HUES48 (cell line): ENCODE results near the gene FBXW5.

ENCODE experiments used
- H3K27ac ChIP-seq: one replicate; pipeline ENCODE4 v1.7.0; 2013; ENCODE audit warnings: low read depth, low read length, inconsistent platforms
- H3K27me3 ChIP-seq: 2 replicates; pipeline ENCODE4 v1.6.1; 2013; ENCODE audit warnings: mild to moderate bottlenecking, low read length; ENCODE audit not compliant: control insufficient read depth, insufficient read depth
- H3K36me3 ChIP-seq: 2 replicates; pipeline ENCODE4 v1.6.1; 2013; ENCODE audit warnings: low read length; ENCODE audit not compliant: control insufficient read depth, insufficient read depth
- H3K4me1 ChIP-seq: 2 replicates; pipeline ENCODE4 v1.6.1; 2013; ENCODE audit warnings: mild to moderate bottlenecking, low read length; ENCODE audit not compliant: control insufficient read depth, insufficient read depth
- H3K4me3 ChIP-seq: 2 replicates; pipeline ENCODE4 v1.5.1; 2013; ENCODE audit warnings: mild to moderate bottlenecking, low read depth, low read length
- H3K9ac ChIP-seq: 2 replicates; pipeline ENCODE4 v1.6.1; 2013; ENCODE audit warnings: mild to moderate bottlenecking, low read depth, low read length, moderate library complexity
- H3K9me3 ChIP-seq: 2 replicates; pipeline ENCODE4 v1.6.1; 2013; ENCODE audit warnings: low read length; ENCODE audit not compliant: control insufficient read depth, insufficient read depth

The FBXW5 gene

DNA sequence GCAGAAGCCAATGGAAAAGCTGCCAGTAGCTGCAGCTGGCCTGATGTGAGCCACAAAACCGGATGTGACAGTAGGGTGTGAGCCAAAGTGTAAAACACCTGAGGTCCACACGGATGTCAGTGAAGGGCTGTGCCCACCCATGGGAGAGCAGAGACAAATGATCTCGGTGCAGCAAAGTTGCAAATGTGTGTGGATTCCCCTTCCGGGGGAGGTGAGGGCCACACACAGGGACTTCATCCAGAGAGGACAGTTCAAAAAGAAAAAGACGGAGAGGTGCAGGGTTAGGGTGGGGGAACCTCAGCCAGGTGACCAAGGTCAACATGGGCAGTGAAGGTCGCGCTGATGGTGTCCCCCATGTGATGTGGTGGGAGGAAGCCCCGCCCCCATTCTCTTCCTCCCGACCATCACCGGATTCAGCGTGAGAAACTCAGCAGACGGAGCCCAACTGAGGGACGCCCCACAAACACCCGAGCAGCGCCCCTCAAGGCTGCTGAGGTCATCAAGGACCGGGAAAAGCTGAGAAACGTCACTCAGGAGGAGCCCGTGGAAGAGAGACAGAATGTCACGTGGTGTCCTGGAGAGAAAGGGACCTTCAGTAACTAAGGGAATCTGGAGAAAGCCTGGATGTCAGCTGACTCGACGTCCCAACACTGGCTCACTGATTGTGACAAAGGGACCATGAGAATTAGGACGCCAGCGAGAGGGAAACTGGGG, 21.4 kb upstream of the FBXW5 start:
- Histone ChIP-seq H3K27ac (no peak overlapping the region), H3K9me3 (no peaks in the 10 kb centered on the region), H3K4me1 (peaks cover 2% of the 10 kb centered on the region; the same call in 1 of the 2 replicates), H3K27me3 (no peaks in the 10 kb centered on the region), H3K4me3 (no peak overlapping the region), H3K36me3 (no peaks in the 10 kb centered on the region), H3K9ac (peak overlapping the region; percentile 24; the same call in 1 of the 2 replicates)

DNA sequence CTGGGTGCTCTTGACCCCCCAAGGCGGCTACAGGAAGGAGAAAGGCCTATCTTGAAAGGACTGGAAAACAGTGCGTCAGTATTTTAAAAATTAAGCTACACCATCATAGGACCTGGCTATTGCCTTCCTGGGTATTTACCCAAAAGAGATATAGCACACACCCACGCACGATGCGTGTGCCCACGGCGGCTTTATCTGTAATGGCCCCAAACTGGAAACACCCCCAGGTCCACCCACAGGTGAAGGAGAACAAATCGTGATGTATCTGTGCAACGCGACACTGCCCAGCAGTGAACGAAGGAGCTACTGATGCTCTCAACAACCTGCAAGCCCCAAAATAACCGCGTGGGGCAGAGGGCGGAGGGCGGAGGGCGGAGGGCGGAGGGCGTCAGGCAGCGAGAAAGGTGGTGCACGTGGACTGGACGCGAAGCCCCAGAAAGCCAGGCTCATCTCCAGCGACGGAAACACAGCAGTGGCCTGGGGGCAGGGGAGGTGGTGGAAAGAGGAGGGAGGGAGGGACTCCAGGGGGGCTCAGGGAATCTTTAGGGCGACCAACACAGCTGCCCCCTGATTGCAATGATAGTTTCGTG, 20.4 kb upstream of the FBXW5 start:
- no peak overlapping the region for H3K4me3 ChIP-seq
- no peaks in the 10 kb centered on the region for H3K27me3 ChIP-seq
- no peaks in the 10 kb centered on the region for H3K36me3 ChIP-seq
- peaks cover 2% of the 10 kb centered on the region; the same call in 1 of the 2 replicates for H3K4me1 ChIP-seq
- H3K9ac ChIP-seq: no peak overlapping the region
- no peak overlapping the region for H3K27ac ChIP-seq
- no peaks in the 10 kb centered on the region for H3K9me3 ChIP-seq

DNA sequence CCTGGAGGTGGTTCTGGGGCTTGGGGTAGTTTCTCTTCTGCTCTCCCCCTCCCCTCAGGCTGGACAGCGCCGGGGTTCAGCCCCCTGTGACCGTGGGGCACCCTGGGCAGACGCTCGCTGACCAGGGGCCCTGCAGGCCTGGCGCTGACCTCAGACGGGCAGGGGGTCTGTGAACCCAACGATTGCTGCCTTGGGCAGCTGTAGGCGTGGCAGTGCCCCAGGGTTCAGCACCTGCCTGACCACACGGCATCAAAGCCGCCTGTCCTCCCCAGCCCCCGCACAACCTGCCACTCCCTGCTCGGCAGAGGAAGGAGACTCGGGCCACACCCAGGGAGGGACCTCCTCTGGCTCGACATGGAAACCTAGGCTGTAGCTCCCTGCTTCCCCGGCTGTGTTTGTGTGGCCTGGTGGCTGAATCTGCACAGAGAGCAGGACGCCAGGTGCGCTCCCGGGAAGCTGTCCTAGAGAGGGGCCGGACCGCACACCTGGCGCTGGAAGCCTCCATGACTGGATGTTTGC, 19.7 kb upstream of the FBXW5 start:
- H3K36me3 ChIP-seq: no peaks in the 10 kb centered on the region
- peaks cover 2% of the 10 kb centered on the region; the same call in 1 of the 2 replicates for H3K4me1 ChIP-seq
- H3K4me3 ChIP-seq: no peak overlapping the region
- H3K27me3 ChIP-seq: no peaks in the 10 kb centered on the region
- no peak overlapping the region for H3K9ac ChIP-seq
- no peaks in the 10 kb centered on the region for H3K9me3 ChIP-seq
- no peak overlapping the region for H3K27ac ChIP-seq

DNA sequence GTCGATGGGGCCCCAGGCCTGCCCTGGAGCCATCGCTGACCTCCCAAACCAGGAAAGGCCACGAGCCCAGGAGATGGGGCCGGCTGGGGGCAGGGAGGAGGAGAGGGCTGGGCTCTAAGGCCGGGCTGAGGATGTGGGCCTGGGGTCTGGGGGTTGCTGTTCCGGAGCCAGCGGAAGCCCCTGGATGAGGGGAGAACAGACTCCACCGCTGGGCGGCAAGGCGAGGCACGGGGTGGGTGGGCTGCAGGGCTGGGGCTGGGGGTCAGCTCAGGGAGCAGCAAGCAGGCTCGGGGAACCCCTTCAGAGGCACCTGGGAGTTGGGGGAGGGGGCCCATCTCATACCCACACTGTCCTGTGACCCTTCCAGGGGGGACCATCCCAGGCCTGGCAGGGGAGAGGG, 19.2 kb upstream of the FBXW5 start:
- Histone ChIP-seq H3K4me1 (peaks cover 2% of the 10 kb centered on the region; the same call in 1 of the 2 replicates), H3K9ac (no peak overlapping the region), H3K4me3 (no peak overlapping the region), H3K27ac (no peak overlapping the region), H3K9me3 (no peaks in the 10 kb centered on the region), H3K36me3 (no peaks in the 10 kb centered on the region), H3K27me3 (no peaks in the 10 kb centered on the region)

DNA sequence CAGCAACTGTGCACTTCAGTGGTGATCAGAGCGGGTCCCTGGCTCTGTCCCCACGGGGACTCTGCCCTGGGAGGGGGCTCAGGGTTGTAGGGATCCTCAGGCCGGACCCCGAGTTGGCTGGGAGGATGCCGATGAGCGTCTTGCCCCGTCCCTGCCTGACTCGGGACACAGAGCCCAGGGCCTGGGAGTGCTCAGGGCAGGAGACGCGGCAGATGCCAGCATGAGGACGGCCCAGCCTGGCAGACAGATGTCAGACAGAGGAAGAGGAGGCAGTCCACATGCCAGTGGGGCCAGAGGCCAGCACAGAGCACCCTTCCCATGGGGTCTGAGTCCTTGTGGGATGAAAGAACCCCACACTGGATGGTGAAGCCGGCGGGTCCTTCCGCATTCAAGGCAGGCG, 18.8 kb upstream of the FBXW5 start:
- Histone ChIP-seq H3K4me1 (peaks cover 2% of the 10 kb centered on the region; the same call in 1 of the 2 replicates), H3K36me3 (no peaks in the 10 kb centered on the region), H3K27me3 (no peaks in the 10 kb centered on the region), H3K9ac (no peak overlapping the region), H3K4me3 (no peak overlapping the region), H3K9me3 (no peaks in the 10 kb centered on the region), H3K27ac (no peak overlapping the region)

DNA sequence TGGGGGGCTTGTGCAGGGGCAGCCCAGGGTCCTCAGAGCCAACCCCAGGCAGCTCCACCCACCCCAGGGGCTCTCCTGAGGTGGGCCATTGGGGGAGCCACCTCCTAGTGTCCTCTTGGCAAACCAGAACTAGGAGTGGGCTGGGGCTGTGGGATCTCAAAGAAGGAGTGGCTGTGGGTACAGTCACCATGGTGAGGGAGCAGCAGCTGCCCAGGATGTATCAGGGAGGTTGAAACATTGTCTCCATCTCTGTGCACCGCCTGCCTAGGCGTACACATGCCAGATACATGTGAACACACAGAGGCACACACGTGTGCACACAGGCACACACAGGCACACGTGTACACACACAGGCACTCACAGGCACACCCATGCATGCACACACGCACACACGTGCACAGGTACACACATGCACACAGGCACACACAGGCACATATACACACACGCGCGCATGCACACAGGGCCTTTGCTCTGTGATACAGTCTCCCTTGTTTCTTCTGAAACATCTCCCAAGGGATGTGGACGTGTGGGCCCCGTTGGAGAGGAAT, 18.2 kb upstream of the FBXW5 start:
- H3K9ac ChIP-seq: no peak overlapping the region
- no peak overlapping the region for H3K27ac ChIP-seq
- H3K9me3 ChIP-seq: no peaks in the 10 kb centered on the region
- H3K36me3 ChIP-seq: no peaks in the 10 kb centered on the region
- peaks cover 2% of the 10 kb centered on the region; the same call in 1 of the 2 replicates for H3K4me1 ChIP-seq
- H3K27me3 ChIP-seq: no peaks in the 10 kb centered on the region
- H3K4me3 ChIP-seq: no peak overlapping the region

DNA sequence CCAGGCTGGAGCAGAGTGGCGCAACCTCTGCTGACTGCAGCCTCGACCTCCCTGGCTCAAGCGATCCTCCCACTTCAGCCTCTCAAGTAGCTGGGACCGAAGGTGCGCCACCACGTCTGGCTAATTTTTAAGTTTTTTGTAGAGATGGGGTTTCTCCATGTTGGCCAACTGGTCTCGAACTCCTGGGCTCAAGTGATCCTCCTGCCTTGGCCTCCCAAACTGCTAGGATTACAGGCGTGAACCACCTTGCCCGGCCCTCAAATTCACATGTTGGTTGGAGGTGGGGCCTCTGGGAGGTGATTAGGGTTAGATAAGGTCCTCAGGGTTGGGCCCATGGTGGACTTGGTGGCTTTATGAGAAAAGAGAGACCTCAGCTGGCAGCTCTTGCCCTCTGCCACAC, 17.6 kb upstream of the FBXW5 start:
- no peaks in the 10 kb centered on the region for H3K9me3 ChIP-seq
- H3K9ac ChIP-seq: no peak overlapping the region
- H3K27ac ChIP-seq: no peak overlapping the region
- peaks cover 2% of the 10 kb centered on the region; the same call in 1 of the 2 replicates for H3K4me1 ChIP-seq
- no peaks in the 10 kb centered on the region for H3K27me3 ChIP-seq
- no peaks in the 10 kb centered on the region for H3K36me3 ChIP-seq
- no peak overlapping the region for H3K4me3 ChIP-seq

DNA sequence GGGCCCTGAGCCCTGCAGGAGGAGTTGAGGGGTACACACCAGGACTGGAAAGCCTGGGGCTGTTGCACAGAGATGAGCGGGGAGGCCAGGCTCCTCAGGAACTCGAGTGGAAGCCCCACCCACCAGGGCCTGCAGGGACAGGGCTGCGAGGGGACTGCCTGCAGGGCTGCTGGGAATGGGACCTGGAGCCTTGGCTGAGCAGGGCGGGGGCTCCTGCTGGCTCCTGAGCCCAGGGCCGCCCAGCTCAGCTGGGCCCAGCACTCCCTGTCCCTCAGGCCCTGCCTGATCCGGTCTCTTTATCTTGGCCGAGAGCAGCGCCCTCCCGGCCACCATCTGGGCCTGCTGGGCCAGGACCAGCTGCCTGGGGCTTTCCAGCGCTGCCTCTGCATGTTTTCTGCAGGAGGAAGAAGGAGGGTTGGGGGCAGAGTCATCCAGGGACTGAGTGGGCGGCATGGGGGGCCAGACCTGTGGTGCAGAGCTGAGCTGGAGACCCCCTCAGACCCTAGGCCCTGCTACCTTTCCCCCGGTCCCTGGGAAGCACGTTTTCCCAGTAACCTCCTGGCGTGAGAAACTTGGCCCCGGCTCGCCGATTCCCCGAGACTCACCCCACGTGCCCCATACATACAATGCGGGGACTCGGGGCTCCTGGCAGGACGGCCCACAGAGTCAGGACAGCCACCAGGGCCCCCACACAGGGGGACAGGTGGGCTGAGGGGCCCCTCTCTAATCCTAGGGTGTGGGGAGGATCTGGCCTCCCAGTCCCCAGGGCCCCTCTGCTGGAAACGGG, 16.9 kb upstream of the FBXW5 start:
- H3K27ac ChIP-seq: no peak overlapping the region
- peaks cover 2% of the 10 kb centered on the region; the same call in 1 of the 2 replicates for H3K4me1 ChIP-seq
- H3K9me3 ChIP-seq: no peaks in the 10 kb centered on the region
- no peaks in the 10 kb centered on the region for H3K36me3 ChIP-seq
- no peaks in the 10 kb centered on the region for H3K27me3 ChIP-seq
- H3K9ac ChIP-seq: no peak overlapping the region
- no peak overlapping the region for H3K4me3 ChIP-seq

DNA sequence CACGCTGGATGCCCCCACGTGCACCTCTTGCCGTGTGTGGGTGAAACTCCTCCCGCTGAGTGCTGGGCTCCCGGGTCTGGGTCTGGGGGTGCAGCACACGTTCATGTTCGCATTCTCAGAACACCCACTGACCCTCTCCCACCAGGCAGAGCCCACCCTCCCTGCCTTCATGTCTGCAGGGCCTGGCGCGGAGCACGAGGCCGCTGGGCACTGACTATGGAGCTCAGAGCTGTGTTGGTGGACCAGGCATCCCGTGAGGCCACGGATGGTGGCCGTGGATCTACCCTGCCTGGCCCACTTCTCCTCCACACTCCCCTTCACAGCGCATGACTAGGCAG, 16.4 kb upstream of the FBXW5 start:
- Histone ChIP-seq H3K4me1 (no peaks in the 10 kb centered on the region; the same call in 1 of the 2 replicates), H3K27ac (no peak overlapping the region), H3K4me3 (no peak overlapping the region), H3K9me3 (no peaks in the 10 kb centered on the region), H3K9ac (no peak overlapping the region), H3K36me3 (no peaks in the 10 kb centered on the region), H3K27me3 (no peaks in the 10 kb centered on the region)

DNA sequence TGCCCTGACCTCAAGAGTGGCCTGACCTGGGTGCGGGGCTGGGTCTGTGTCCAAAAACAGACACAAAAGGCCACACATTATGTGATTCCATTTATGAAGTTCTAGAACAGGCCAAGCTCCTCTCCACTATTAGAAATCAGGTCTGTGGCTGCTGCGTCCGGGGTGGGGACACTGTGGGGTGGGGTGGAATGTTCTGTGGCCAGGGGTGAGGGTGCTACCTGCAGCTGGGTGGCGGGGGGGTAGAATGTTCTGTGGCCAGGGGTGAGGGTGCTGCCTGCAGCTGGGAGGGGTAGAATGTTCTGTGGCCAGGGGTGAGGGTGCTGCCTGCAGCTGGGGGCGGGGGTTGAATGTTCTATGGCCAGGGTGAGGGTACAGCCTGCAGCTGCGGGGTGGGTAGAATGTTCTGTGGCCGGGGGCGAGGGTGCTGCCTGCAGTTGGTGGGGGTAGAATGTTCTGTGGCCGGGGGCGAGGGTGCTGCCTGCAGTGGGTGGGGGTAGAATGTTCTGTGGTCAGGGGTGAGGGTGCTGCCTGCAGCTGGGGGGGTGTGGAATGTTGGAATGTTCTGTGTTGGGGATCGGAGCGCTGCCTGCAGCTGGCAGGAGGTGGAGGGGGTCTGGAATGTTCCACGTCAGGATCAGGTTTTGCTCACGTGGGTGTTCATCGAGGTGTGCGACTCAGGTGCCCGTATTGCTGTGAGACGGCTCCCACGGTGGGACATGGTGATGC, 15.8 kb upstream of the FBXW5 start:
- H3K9ac ChIP-seq: no peak overlapping the region
- H3K27me3 ChIP-seq: no peaks in the 10 kb centered on the region
- no peaks in the 10 kb centered on the region for H3K9me3 ChIP-seq
- no peaks in the 10 kb centered on the region for H3K4me1 ChIP-seq
- no peak overlapping the region for H3K27ac ChIP-seq
- no peaks in the 10 kb centered on the region for H3K36me3 ChIP-seq
- H3K4me3 ChIP-seq: no peak overlapping the region
